GM21515 (cell line): ENCODE measurements around the gene GJA4.

Experiments
- ATAC-seq: cut with Tn5 transposase; IDR thresholded peaks from one replicate; pipeline ENCODE4 v1.9.1; 2021; ENCODE audit not compliant: unreplicated experiment

The GJA4 gene

DNA sequence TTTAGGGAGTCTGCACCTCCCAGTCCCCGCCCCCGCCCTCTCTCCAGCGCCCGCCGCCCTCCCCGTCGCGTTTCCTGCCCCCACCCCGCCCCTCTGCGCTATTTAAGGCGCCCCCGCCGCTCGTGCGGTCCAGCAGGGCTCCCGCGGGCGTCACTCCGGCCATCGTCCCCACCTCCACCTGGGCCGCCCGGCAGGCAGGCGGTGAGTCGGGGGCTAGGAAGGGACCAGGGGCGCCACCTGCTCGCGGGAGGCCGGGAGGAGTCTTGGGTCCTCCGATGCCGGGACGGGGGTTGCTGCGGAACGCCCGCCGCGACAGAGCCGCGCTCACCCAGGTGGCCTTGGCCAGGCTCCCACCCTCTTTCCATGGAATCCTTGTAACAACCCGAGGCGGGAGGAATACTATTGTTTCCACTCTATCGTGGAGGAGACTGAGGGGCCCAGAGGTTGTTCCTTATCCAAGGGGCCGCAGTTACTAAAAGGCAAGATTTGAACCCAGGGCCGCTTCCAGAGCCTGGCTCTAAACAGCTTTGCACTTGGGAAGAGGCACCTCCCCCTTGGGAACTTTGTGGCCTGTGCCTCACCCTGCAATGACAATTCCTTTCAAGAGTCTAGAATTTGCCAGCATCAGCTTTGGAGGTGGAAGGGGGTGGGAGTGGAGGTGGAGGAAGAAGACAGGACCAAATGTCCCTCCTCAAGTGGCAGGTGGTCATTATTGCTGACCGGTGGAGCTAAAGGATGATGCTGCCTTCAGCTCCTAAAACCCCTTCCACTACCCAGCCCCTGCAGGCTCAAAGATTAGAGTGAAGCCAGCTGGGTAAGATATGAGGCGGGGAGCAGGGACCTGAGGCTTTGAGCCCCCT lies at the start of gene GJA4:
Gene GJA4 (plus strand): TSS at position 132 of the 860 bp plus-strand sequence. CDS start 1,215 bp downstream, outside the sequence.
- ATAC-seq = no peak

- ATAC-seq = no peak
Measured at GRCh38 chr1:34743775-34744174, 49.0 kb upstream of the GJA4 start.

DNA sequence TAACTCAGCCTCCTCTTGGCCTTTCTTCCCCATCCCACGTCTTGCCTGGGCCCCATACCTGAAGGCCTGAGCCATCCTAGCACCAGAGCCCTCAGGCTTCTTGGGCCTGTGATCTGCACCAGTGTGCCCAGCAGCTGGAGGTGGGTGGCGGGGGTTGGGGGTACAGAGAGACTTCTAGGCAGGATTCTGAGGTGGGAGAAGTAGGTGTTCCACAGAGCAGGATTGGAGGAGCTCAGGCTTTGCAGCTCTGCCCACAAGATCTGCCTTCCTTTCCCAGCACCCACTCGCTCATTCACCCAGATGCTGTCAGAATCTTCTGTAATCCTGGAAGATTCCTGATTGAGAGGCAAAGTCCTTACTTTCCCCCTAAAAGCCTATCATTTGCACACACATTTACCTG lies 47.9 kb upstream of the GJA4 start:
- ATAC-seq = no peak

DNA sequence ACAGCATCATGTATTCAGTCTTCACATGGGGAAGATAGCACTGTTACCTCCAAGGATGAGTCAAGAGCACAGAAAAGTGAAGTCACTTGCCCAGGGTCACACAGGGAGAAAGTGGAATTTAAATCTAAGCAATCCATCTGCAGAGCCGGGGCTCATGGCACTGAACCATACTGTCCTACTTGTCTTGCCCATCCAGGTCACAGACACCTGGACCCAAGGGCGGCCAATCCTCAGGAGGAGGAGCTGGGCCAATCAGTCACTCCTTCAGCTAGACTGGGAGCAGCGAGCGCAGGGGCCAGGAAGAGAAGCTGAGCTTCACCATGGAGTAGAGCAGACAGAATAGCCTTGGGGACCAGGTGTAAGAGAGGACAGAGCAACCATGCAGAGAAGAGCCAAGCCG lies 47.1 kb upstream of the GJA4 start:
- ATAC-seq = no peak

DNA sequence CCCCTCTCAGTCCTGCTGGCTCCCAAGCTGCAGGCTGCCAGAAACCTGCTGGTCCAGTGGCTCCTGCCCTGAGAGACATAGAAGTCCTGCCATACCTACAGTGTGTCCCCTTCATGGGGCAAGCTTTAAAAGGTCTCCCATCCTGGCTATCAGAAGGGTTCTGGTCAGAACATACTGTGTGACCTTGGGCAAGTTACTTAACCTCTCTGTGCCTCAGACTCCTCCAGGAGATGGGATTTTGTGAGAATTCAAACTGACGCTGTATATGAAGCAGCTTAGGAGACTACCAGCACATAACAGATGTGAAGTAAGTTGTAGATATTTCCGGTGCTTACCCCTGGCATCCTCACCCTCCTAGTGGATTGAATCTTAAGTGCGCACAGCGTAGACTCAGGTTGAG lies 46.7 kb upstream of the GJA4 start:
- no peak for ATAC-seq

GRCh38 chr1:34746785-34747637 lies 45.8 kb upstream of the GJA4 start:
- ATAC-seq = no peak

- ATAC-seq = no peak
Measured at GRCh38 chr1:34747638-34747941, 45.2 kb upstream of the GJA4 start.

GRCh38 chr1:34749992-34750391 lies 42.8 kb upstream of the GJA4 start:
- no peak for ATAC-seq

DNA sequence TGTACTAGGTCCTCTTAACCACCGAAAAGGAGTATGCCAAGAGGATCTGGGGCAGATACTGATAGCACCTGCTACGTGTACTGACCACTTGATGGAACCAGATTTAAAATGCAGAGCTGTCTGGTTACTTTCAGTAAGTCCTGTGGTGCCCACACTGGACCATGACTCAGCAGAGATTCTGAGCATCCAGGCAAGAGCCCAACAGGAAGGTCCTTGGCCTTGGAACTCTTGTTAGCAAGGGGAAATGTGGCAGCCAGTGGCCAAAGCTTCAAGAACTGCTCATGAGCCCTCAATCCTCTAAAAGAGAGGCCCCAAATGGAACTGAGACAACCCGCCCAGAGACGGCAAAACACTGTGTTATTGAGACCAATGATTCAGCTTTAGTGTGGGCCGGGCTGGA lies 42.2 kb upstream of the GJA4 start:
- no peak for ATAC-seq

DNA sequence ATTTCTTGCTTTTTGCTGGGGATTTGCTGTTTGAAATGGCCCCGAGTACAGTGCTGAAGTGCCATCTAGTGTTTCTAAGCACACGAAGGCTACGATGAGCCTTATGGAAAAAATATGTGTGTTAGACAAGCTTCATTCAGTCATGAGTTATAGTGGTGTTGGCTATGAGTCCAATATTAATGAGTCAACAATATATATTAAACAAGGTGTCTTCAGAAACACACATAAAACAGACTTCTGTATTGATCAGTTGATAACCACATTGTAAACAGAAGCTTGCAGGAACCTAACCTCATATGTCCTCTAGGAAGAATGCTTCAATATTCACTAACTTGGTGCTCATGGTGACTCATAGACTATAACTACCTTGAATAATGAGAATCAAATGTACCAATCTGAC lies 39.6 kb upstream of the GJA4 start:
- no peak for ATAC-seq

DNA sequence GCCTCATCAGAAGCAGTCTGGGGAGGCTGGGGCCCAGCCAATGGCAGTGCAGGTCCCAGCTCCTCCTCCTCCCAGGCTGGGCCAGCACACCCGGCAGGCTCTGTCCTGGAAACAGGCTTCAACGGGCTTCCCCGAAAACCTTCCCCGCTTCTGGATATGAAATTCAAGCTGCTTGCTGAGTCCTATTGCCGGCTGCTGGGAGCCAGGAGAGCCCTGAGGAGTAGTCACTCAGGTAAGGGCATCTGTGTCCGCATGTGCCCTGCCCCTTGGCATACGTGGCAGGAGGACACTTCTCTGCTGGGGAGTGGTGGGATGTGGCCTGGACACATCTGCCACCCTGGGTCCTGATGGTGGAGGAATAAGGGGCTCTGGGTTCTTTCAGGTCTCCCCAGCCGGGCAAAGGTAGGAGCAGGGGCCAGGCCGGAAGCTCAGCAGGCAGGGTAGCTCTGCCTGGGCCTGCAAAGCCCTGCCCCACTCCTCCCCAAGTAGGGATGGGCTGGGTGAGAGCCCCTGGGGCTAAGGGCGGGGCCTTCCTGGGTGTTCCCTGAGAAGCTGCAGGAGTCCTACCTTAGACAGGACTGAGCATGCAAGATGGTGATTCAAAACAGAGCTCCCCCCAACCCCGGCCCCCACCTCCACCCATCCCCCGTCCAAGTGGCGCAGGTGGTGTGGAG lies 37.7 kb upstream of the GJA4 start, which contains the start of gene GJB5:
Gene GJB5 (plus strand): TSS at position 84 of the 674 bp plus-strand sequence. CDS start 2,284 bp downstream, outside the sequence.
- no peak for ATAC-seq

GRCh38 chr1:34755961-34756360 lies 36.8 kb upstream of the GJA4 start:
- no peak for ATAC-seq

DNA sequence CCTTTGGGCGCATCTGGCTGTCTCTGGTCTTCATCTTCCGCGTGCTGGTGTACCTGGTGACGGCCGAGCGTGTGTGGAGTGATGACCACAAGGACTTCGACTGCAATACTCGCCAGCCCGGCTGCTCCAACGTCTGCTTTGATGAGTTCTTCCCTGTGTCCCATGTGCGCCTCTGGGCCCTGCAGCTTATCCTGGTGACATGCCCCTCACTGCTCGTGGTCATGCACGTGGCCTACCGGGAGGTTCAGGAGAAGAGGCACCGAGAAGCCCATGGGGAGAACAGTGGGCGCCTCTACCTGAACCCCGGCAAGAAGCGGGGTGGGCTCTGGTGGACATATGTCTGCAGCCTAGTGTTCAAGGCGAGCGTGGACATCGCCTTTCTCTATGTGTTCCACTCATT lies 35.4 kb upstream of the GJA4 start:
- no peak for ATAC-seq

DNA sequence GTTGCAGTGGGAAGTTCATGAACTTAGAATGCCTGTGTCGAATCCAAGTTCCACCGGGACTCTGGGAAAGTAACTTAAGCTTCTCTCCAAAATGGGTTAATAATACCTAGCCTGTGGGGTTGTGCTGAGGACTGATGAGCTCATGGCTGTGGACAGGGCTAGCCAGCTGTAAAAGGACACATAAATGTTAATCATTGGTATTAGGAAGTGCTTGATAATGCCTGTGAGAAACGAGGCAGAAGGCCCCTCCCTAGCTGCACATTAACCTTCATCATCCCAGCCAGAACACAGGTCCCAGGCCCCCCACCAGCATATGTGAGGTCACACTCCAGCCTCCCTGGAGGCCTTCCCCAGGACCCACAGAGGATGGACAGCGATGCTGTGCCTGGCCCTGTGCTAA lies 34.0 kb upstream of the GJA4 start:
- no peak for ATAC-seq

DNA sequence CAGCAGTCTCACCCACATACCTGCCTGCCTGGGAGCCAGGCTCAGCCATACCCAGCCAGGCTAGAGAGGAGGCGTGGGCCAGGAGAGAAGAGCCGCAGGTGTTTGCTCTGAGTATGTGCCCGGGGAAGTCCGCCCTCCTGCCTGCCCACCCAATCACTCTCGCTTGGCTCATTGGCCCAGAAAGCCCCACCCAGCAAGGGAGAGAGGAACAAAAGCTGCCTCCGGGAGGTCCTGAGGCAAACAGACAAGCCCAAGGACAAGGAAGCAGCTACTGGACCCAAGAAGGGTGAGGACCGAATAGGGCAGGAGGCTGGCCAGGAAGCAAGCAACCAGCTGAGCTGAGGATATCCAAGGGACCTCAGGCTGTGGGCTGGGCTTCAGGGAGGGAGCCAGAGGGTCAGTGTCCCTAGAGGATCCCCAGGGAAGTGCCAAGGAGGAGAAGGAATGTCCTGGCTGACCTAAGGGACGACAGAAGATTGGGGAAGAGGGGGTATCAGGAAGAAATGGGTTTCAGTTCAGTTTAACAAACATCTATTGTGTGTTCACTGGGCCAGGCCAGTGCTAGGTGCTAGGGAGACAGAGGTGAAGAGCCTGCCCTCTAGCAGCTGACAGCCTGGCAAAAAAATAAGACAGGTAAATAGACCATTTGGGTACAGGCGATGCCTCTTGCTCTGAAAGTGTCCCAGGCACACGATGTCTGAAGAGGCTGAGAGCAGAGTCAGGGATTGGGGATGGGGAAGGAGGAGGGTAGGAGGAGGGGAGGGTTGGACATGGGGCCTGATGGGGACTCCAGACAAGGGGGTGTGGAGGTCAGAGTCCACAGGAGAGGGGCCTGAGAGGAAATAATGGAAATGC lies 33.1 kb upstream of the GJA4 start, which contains the start of gene GJB4:
Gene GJB4 (plus strand): TSS at position 238 of the 855 bp plus-strand sequence. CDS start 1,515 bp downstream, outside the sequence.
- ATAC-seq = no peak

DNA sequence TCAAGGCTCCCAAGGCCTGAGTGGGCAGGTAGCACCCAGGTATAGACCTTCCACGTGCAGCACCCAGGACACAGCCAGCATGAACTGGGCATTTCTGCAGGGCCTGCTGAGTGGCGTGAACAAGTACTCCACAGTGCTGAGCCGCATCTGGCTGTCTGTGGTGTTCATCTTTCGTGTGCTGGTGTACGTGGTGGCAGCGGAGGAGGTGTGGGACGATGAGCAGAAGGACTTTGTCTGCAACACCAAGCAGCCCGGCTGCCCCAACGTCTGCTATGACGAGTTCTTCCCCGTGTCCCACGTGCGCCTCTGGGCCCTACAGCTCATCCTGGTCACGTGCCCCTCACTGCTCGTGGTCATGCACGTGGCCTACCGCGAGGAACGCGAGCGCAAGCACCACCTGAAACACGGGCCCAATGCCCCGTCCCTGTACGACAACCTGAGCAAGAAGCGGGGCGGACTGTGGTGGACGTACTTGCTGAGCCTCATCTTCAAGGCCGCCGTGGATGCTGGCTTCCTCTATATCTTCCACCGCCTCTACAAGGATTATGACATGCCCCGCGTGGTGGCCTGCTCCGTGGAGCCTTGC lies 31.5 kb upstream of the GJA4 start:
- no peak for ATAC-seq

GRCh38 chr1:34761776-34762307 lies 31.0 kb upstream of the GJA4 start:
- ATAC-seq = no peak

- ATAC-seq = no peak
Measured at GRCh38 chr1:34762474-34763141, 30.2 kb upstream of the GJA4 start.

GRCh38 chr1:34763142-34763781 lies 29.5 kb upstream of the GJA4 start:
- no peak for ATAC-seq
